Activated effector memory CD4-positive, alpha-beta T cell treated with Interleukin-2 at 50 U/mL for 16 hours (primary cell): Measurements from ENCODE around the gene CCDC102B.
"Not testable (repeated sequence)": the region's sequence is repeated elsewhere in the genome, so short reads cannot be mapped to it uniquely, and the experiment has no call there.

Source experiments
- DNase-seq: peaks from one replicate; pipeline ENCODE4 v3.0.0-alpha.2; 2020

CCDC102B gene

DNA sequence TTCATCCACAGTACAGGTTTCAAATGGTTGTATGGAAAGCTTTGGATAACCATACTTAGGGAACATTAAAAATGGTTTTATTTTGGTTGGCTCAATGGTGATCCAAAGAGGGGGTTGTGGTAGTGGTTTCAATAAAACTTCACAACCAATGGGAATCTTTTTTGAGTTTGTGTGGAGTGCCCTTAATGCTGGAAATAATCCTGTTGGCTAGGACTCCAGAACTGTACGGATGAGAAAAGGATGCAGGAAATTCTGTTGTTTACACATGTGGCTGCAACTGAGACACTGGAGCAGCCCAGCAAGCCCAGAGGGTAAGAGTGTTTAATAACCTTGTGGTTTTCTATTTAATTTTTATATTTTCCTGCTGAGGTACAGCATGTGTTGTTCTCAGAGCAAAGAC lies at the start of gene CCDC102B:
Gene CCDC102B (plus strand): TSS at position 210 of the 400 bp plus-strand sequence. CDS start 38,684 bp downstream, outside the sequence.
- DNase-seq = no peak

DNA sequence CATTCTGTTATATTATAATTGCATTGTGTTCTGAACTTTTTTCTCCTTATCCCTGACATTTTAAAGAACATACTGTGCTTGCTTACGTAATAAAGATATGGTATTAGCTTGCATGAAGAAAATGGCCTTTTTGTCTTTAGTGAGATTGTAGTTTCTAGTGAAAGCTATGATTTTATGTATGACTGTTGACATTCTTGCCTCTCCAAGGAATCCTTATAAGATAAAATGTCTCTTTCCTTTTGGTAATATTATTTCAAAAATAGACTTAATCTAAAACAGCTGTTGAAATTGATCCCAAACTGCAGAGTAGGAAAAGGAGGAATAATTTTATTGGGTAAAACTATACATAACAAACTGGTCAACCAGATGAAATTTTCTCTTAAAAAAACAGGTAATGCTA lies 40.8 kb upstream of the CCDC102B start:
- DNase-seq = no peak

DNA sequence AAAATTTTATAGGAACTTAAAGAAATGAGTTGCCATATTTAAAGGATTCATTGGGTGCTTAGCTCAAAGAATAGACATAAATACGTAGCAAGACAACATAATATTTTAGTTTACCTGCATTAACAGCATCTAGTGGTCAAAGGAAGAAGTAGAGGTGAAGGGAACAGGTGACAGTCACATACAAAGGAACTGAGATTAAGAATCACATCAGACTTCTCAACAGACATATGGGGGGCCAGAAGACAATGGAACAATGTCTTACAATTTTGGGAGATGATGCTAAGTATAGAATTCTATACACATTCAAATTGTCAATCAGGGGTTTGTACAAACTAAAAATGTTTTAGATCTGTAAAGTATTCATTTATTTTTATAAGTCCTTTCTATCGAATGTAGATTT lies 38.6 kb upstream of the CCDC102B start:
- DNase-seq = no peak

DNA sequence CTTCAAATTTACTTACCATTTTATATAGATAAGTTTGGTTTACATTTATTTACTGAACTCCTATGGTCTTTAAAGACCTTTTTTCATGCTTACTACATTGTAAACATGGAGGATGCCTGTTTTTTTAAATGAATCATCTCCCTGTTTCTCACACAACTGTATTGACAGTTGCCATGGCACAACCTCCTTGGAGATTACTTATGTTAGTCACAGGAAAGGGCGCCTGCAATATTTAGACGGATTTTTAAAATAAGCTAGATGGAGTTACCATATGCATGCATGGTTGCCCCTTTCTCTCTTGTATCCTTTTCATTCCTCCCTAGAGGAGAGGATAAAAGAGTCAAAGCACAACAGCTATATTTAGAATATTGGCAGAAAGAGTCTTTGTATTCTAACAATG lies 34.8 kb upstream of the CCDC102B start:
- DNase-seq = no peak

DNA sequence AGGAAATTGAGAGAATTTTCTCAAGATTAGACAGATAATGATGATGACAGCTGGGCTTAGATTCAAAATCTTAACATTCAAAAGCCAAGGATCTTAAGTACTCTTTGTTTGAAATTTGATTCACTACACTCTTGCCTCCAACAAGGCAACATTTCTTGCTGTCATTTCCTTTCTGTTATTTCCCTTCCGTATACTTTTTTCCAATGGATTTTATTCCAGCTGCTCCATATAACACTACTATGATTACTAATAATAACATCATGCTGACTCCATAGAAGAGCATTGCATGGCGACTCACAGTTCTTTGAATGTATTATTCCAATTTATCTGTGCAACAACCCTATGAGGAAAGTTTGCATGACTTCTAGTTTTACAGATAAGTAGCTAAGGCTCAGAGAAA lies 33.9 kb upstream of the CCDC102B start:
- no peak for DNase-seq

DNA sequence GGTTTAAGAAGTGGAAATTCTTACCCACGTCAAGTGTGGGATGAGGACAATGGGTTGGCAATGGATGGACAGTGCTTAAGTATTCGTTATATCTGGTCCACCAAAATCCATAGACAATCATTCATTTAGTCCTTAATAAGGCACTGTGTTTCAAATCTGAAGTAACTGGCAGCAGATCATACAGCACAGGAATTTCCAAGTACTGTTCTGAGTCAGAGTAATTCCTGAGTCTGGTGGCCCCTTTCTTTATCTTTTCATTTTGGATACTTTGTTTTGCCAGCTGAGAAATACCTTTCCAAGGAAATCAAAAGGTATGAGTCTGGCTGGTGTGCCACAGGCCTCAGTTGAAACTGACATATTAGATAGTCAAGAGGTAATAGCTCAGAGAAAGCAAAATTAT lies 31.4 kb upstream of the CCDC102B start:
- no peak for DNase-seq

DNA sequence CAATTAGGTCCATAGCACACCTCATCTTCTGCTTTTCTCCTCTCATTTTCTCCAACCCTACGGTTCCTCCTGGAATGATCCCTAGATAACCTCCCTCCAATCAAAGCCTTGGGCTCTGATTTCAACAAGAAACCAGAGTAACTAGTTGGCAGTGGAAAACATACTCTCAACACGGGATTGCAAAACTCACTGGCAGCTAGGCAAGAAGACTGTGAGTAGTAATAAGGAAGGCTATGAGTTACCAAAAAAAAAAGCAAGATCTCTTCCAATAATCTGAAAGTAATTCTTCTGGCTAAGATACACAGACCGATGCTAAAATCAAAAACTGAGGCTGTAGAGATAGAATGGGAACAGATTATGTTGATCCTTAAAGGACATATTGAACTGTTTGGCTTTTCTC lies 28.4 kb upstream of the CCDC102B start:
- no peak for DNase-seq

DNA sequence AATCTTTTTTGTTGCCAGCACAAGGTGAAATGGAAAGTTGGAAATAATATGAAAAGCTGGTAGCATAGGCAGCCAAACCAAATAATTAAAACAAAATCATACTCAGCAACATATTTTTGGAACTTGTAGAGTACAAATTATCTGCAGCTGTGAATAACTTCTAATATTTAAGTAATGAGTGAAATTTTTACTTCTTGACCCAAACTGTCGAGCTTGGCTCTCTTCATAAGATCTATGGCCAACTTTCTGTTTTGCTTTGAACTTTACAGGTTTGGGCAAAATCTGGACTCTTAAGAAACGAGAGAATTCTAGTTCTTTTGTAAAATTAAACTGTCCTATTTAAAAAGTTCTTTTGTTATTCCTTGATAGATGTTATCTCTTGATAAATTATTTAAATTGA lies 25.6 kb upstream of the CCDC102B start:
- DNase-seq = no peak

DNA sequence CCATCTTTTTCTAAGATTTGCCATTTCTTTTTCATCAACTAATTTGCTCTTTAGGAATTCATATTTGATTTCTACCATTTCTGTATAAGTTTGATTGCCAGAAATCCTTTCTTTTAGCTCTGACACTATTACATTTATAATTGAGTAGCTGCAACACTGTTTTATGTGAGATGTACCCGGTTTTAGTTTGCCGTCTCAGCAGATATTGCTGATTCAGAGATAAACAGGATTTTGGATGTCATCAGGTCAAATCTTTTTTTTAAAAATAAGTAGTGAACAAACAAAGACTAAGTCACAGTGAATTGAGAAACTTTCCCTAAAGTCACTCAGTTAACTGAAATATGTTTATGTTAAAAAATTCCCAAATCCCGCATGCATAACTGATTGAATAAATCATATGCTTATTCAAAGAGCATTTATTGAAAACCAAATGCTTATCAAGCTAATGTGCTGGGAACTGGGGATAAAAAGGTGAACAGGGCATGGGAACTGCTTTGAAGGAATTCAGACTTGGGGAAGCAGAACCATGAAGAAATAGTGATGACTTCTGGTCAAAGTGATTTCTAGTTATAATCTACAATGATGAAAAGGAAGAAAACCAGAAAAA lies 19.5 kb upstream of the CCDC102B start:
- DNase-seq = no peak

DNA sequence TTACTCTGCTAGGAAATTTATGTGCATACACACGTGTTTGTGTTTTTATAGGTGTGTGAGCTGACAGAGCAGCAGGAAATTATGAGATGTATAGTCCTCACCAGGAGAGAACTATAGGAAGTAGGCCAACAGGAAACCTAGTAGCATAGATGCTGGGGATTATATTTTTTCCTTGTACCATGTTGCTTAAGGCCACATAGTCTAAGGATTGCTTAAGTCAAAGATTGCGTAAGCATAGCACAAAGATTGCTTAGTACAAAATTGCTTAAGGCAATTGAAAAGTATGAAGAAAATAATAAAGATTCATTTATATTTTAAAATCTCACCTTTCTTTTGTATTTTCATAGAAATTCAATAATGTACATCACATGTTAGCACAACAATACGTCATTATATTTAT lies 18.7 kb upstream of the CCDC102B start:
- no peak for DNase-seq

DNA sequence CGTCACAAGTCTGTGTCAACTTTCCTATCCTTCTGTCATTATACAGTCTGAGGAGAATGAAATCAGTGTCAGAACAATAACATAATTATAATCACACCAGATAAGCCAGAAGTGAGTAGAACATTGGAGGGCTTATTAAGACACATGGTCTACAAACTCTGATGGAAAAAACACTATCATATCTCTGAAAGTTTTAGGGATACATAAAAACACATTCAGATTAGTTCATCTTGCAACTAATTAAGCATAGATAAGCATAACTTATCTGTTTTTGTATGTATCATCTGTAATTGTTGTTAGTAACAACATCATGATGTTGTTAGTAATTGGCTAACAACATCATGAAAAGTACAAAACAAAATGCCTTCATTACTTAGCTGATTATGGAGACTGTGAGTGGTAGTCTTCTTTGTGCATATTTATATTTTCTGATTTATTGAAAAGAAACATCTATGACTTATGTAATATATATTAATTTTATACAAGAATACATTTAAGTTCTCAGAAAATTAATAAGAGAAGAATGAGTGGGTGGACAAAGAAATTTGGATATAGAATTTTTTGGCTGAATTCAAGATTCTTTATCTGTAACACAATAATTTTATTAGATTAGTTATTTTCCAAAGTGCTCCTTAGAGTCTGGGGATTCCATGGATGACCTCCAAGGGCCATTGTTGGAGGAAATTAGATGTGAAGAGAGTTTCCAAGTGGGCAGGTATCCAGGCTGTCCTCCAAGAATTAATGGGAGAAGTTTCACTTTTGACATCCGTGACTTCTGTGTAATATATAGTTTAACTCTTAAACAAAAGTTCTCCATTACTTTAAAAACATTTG lies 16.9 kb upstream of the CCDC102B start:
- no peak for DNase-seq

DNA sequence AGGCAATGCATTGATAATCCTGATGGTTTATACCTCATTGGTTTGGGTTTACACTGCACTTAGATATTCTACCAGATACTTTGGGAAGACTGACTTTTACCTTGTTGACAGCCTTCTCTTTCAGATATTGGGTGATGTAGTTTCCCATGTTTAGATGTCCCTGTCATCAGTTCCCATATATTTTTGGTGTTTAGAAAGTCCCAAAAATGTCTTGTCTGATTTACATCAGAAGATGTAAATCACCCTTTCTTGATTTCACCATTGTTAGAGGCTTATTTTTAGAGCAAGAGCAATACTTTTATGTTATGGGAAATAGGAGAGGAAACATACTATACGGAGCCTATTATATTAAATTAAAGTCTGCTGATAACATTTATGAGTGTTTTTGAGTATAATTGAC lies 14.4 kb upstream of the CCDC102B start:
- DNase-seq = no peak

DNA sequence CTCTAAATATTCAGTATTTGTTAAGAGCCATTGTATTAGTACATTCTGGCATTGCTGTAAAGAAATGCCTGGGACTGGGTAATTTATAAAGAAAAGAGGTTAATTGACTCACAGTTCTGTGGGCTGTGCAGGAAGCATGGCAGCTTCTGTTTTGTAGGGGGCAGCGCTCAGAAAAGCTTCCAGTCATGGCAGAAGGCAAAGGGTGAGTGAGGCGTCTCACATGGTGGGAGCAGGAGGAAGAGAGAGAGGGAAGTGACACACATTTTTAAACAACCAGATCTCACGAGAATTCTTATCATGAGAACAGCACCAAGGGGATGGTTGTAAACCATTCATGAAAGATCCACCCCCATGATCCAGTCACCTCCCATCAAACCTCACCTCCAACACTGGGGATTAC lies 13.8 kb upstream of the CCDC102B start:
- no peak for DNase-seq

DNA sequence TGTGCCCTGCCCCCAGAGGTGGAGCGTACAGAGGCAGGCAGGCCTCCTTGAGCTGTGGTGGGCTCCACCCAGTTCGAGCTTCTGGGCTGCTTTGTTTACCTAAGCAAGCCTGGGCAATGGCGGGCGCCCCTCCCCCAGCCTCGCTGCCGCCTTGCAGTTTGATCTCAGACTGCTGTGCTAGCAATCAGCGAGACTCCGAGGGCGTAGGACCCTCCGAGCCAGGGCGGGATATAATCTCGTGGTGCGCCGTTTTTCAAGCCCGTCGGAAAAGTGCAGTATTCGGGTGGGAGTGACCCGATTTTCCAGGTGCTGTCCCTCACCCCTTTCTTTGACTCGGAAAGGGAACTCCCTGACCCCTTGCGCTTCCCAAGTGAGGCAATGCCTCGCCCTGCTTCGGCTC lies 7.6 kb upstream of the CCDC102B start:
- not testable (repeated sequence) for DNase-seq

DNA sequence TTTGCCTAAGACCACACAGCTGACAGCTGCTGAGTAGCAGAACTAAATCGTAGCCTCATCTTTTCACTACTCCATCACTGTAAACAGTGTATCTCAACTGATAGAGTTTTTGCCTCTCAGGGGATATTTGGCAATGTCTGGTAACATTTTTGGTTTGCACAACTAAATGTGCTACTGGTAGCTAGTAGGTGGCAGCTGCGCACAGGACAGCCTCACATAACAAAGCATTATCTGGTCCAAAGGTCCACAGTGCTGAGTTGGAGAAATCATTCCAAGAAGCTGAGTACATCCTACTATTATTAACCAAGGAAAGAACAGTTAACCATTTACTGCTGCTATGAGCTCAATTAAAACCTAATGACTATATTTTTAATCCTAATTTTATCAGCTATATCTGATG lies 6.1 kb upstream of the CCDC102B start:
- DNase-seq = no peak

DNA sequence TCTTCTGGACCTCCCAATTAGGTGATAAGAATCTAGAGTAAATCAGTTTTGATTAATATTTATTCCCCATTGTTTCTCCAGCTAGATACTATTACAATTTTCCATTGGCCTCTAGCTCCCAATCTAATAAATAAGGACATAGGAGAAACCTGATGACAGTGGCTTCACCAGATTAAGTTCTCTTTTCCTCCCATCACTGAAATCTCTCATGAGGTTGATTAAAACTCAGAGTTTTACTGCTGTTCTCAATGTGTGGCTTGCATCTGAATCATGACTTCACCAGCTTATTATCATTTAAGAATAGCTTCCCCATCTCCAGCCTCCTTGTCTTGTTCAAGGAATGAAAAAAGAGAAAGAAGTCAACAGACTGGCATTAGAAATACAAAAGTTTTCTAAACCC lies 3.9 kb upstream of the CCDC102B start:
- DNase-seq = no peak

DNA sequence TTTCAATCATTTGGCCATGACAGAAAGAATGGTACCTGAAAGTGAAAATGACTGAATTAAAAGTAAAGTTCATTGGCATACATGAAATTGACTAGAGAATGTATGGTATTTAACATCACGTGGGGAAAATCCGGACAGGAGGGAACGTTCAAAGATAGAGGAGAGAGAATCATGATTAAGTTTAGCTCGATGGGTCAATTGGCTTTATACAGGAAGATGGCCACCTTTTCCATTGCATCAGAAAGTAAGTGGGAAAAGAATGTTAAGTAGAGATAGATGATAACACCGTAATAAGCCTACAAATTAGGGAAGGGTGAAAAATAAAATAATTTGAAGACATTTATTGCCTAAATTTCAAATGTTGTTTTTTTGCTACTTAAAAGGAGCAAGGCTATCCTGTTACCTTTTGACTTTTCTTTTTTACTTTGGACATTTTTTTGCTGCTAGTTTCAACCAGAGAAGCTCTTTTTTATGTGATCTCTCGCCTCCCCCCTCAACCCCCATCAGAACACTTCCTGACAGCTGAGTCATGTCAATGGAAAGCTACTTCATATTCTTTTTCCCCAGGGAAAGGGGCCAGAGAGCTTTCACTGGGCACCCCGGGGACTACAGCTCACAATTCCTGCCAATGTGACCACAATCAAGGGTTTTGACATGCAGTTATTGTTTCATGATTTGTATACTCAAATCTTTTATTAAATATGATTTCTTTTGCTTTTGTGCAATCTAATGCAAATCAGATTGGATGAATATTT lies 767 bp upstream of the CCDC102B start:
- DNase-seq = no peak

DNA sequence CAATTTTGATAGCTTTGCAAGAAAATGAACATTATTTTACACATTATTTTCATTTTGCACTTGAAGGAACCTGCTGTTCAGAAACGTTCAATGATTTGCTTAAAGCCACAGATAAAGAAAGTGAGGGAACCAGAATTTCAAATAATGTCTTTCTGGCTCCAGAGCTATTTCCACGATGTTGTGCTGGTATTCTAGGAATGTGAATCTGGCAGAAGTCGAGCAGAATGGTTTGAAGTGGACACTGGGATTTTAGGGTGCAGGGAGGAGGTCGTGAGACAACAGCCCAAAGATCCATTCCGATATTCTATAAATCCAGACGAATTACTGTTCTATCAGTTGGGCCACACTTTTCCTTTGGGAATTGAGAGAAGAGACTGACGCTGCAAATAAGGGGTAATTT lies 2.2 kb downstream of the CCDC102B start:
- DNase-seq = no peak

DNA sequence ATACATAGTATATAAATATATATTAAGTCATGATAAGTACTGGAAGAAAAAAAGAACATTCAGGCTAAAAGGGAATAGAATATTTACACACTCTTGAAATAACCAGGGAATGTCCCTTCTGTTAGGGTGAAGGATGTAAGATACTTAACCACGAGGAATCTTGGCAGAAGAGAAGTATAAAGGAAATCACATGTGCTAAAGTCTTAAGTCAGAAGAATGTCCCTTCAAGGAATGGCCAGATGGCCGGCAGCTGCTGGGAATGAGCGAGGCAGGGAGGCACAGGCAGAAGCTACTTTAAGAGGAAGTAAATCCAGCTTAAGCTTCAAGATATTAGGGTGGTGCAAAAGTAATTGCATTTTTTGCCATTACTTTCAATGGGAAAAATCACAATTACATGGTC lies 5.5 kb downstream of the CCDC102B start:
- DNase-seq = no peak

DNA sequence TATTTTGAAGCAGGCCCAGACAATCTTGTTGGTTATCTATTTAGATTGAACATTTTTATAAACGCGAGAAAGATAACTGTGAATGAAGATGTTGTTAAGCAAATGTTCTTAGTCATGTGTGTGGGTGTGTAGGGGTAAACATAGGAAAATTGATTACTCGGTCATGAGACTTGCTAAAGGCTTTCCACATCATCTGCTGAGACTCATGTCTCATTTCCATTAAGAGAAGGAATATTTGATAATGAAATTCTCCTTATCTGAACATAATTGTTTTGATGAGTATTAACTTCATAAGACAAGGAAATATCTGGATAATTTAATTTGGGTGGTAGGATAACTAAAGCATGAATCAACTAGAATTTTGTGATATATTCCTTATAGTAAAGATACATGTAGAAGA lies 19.7 kb downstream of the CCDC102B start:
- DNase-seq = no peak

DNA sequence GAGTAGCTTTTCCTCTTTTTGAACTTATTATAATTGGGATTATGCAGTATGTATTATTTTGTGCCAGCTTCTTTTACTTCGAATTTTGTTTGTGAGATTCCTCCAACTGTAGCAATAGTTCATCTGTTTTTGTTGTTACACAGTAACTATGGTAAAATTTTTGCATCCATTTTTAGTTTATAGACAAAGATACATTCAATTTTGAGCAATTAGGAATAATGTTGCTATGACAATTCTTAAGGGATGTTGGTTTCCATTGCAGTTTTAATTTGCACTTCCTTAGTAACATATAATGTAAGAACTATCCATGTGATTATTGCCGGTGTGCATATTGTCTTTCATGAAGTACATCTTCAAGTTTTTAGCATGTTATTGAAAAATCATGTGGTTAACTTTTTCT lies 20.7 kb downstream of the CCDC102B start:
- no peak for DNase-seq

DNA sequence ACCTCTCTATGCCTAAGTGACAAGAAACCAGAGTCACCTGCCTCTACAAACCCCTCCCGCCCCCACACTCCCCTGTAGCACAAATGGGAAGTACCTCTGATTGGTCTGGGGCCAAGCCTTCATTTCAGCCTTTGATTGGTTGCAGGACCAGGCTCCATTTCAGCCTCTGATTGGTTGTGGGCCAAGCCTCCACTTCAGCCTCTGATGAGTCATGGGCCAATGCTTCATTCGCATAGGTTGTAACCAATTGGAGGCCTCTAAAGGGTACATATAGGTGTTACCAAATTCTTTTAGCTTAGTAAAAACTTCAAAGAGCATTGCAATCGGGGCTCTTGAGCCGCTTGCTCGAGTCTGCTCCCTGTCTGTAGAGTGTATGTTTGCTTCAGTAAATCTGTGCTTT lies 25.0 kb downstream of the CCDC102B start:
- no peak for DNase-seq

DNA sequence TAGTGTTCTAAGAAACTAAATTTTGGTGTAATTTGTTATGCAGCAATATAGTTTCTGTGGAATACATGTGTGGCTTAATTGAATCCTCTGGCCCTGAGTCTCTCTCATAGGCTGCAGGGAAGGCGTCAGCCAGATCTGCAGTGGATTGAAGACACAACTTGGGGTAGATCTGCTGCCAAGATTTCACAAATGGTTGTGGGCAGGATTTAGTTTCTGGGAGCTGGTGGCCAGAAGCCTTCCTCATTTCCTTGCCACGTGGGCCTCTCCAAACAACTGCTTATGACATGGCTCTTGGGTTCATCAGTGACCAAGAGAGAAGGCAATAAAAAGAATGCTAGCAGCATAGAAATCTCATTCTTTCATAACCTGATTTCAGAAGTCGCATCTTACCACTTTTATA lies 28.2 kb downstream of the CCDC102B start:
- DNase-seq = no peak
